ENCODE results near the gene SHLD1.

SHLD1 gene

DNA sequence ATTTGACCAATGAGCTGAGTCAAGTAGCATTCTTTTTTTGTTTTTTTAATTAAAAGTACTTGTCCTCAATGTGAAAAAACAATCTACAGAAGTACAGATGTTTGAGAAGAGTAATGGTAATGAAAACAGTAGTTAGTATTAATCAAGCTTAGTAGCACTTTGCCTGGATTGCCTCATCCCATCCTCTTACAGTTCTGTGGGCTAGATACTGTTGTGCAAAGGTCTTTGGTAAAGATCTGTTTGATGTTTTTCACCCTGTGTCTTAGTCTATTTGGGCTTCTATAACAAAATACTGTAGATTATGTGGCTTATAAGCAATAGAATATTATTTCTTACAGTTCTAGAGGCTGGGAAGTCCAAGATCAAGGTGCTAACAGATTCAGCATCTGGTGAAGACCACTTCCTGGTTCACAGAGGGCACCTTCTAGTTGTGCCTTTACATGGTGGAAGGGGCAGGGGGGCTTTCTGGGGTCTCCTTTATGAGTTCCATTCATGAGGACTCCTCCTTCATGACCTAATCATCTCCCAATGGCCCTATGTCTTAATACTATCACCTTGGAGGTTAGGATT lies 84.3 kb downstream of the SHLD1 start:
- ATAC-seq (ENCODE audit: insufficient read depth, low read depth): no peak
- no peaks in the 10 kb centered on the region for H3K79me2 ChIP-seq (ENCODE audit: insufficient read depth, low read length)

DNA sequence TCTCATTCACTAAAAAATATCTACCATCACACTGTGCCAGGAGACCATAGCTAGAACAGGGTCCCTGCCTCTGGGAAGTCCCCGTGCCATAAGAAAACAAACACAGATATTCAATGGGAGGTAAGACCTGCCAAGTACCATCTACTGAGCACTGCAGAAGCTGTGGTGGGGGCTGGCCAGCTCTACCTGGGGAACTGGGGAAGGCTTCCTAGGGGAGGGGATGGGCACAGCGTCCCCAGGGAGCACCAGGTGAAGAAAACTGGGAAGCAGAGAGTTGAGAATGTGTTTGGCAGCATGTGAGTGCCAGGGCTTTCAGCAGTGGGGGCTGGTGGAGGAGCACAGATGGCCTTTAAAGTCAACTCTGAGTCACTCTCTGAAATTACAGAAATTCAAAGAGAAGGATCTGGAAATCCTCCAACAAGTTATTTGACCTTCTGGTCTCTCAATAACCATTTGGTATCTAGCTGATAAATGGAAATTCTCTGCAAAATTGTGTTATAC lies 85.2 kb downstream of the SHLD1 start:
- TF ChIP-seq, protein P1, sequence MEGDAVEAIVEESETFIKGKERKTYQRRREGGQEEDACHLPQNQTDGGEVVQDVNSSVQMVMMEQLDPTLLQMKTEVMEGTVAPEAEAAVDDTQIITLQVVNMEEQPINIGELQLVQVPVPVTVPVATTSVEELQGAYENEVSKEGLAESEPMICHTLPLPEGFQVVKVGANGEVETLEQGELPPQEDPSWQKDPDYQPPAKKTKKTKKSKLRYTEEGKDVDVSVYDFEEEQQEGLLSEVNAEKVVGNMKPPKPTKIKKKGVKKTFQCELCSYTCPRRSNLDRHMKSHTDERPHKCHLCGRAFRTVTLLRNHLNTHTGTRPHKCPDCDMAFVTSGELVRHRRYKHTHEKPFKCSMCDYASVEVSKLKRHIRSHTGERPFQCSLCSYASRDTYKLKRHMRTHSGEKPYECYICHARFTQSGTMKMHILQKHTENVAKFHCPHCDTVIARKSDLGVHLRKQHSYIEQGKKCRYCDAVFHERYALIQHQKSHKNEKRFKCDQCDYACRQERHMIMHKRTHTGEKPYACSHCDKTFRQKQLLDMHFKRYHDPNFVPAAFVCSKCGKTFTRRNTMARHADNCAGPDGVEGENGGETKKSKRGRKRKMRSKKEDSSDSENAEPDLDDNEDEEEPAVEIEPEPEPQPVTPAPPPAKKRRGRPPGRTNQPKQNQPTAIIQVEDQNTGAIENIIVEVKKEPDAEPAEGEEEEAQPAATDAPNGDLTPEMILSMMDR (IDR thresholded peaks at IDR 0.05; ENCODE audit: borderline replicate concordance, extremely low read depth, low read length, poor library complexity, severe bottlenecking): no peak
- no peak for TF ChIP-seq EZH2 (IDR thresholded peaks at IDR 0.05; ENCODE audit: borderline replicate concordance, low read depth, low read length, severe bottlenecking)
- no peaks in the 10 kb centered on the region for H4K20me1 ChIP-seq (ENCODE audit: insufficient read depth, low read length)
- ATAC-seq (ENCODE audit: insufficient read depth, low read depth) (no peak), DNase-seq (no peak)
- H3K9ac ChIP-seq (ENCODE audit: low read depth, low read length): no peak overlapping the region
- H3K9me3 ChIP-seq (ENCODE audit: insufficient read depth, low read length, severe bottlenecking): no peaks in the 10 kb centered on the region
- no peaks in the 10 kb centered on the region for H3K27me3 ChIP-seq (ENCODE audit: insufficient read depth, low read length, poor library complexity)
- no peak overlapping the region for H3K4me2 ChIP-seq (ENCODE audit: insufficient read depth, low read length)
- H2AFZ ChIP-seq (ENCODE audit: low read depth, low read length): no peak overlapping the region
- H3K4me1 ChIP-seq (ENCODE audit: insufficient read depth, low read length): no peaks in the 10 kb centered on the region
- H3K79me2 ChIP-seq (ENCODE audit: insufficient read depth, low read length): no peaks in the 10 kb centered on the region
- H3K27ac ChIP-seq (ENCODE audit: low read length): no peak overlapping the region
- no peak overlapping the region for H3K4me3 ChIP-seq (ENCODE audit: low read depth in 1 of 2, low read length in 2 of 2)
- no peaks in the 10 kb centered on the region for H3K36me3 ChIP-seq (ENCODE audit: insufficient read depth, low read length)

More for the DNA sequence above, 84.3 kb downstream of the SHLD1 start:
- H3K4me1 ChIP-seq (ENCODE audit: insufficient read depth, low read length): no peaks in the 10 kb centered on the region
- H4K20me1 ChIP-seq (ENCODE audit: insufficient read depth, low read length): no peaks in the 10 kb centered on the region
- H3K4me2 ChIP-seq (ENCODE audit: insufficient read depth, low read length): no peak overlapping the region
- H3K4me3 ChIP-seq (ENCODE audit: low read depth in 1 of 2, low read length in 2 of 2): no peak overlapping the region
- no peak overlapping the region for H3K9ac ChIP-seq (ENCODE audit: low read depth, low read length)
- TF ChIP-seq, protein P1 (IDR thresholded peaks at IDR 0.05; ENCODE audit: borderline replicate concordance, extremely low read depth, low read length, poor library complexity, severe bottlenecking): no peak
- TF ChIP-seq EZH2 (IDR thresholded peaks at IDR 0.05; ENCODE audit: borderline replicate concordance, low read depth, low read length, severe bottlenecking): no peak
- no peaks in the 10 kb centered on the region for H3K36me3 ChIP-seq (ENCODE audit: insufficient read depth, low read length)
- H3K27me3 ChIP-seq (ENCODE audit: insufficient read depth, low read length, poor library complexity): no peaks in the 10 kb centered on the region
- no peak overlapping the region for H2AFZ ChIP-seq (ENCODE audit: low read depth, low read length)
- H3K9me3 ChIP-seq (ENCODE audit: insufficient read depth, low read length, severe bottlenecking): no peaks in the 10 kb centered on the region
- no peak overlapping the region for H3K27ac ChIP-seq (ENCODE audit: low read length)
- DNase-seq: no peak

DNA sequence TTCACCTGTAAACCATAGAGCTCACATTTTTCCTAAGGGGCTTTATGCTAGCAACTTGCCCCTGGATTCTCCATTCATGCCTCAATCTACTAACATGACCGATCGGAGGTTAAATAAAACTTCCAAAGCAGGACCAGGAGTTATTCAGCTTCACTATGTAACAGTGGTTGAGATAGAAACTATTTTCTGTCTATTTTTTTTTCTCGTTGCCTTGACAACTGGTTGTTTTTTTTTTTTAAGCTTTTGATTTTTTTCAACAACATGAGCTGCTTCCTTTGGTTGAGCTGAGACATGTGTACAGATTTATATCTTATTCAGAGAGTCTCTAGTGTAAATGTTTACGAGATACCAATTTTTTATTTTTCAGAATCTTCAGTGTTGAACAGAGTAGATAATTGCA lies 85.7 kb downstream of the SHLD1 start:
- H3K9ac ChIP-seq (ENCODE audit: low read depth, low read length): no peak overlapping the region
- TF ChIP-seq, protein P1 (IDR thresholded peaks at IDR 0.05; ENCODE audit: borderline replicate concordance, extremely low read depth, low read length, poor library complexity, severe bottlenecking): no peak
- TF ChIP-seq EZH2 (IDR thresholded peaks at IDR 0.05; ENCODE audit: borderline replicate concordance, low read depth, low read length, severe bottlenecking): no peak
- DNase-seq: no peak
- H2AFZ ChIP-seq (ENCODE audit: low read depth, low read length): no peak overlapping the region
- H3K79me2 ChIP-seq (ENCODE audit: insufficient read depth, low read length): no peaks in the 10 kb centered on the region
- H3K36me3 ChIP-seq (ENCODE audit: insufficient read depth, low read length): no peaks in the 10 kb centered on the region
- no peak overlapping the region for H3K4me3 ChIP-seq (ENCODE audit: low read depth in 1 of 2, low read length in 2 of 2)
- H3K4me2 ChIP-seq (ENCODE audit: insufficient read depth, low read length): no peak overlapping the region
- H3K27ac ChIP-seq (ENCODE audit: low read length): no peak overlapping the region
- no peaks in the 10 kb centered on the region for H3K9me3 ChIP-seq (ENCODE audit: insufficient read depth, low read length, severe bottlenecking)
- no peaks in the 10 kb centered on the region for H3K4me1 ChIP-seq (ENCODE audit: insufficient read depth, low read length)
- H3K27me3 ChIP-seq (ENCODE audit: insufficient read depth, low read length, poor library complexity): no peaks in the 10 kb centered on the region
- ATAC-seq (ENCODE audit: insufficient read depth, low read depth): no peak
- no peaks in the 10 kb centered on the region for H4K20me1 ChIP-seq (ENCODE audit: insufficient read depth, low read length)

Measured in DND-41 (cell line).